IMR-90 (cell line): ENCODE measurements around the gene UNK. TPM values are rescaled to one million over a fixed set of nuclear protein-coding genes. Genes with fewer than 3 reads are reported as not detected.

ENCODE experiments used
- ATAC-seq: fragments of 200-7000 bp; cut with Tn5 transposase; 2 replicates; pipeline ENCODE4 v1.9.1; 2020; ENCODE audit warnings: low read depth, mild to moderate bottlenecking, moderate library complexity
- BruUV-seq: library from RNA; stranded (reverse); fragments of 400-500 nt; replicated peaks from 2 replicates; lab custom pipeline; 2021; lab: Mats Ljungman, UMichigan
- CTCF ChIA-PET: fragments of 300-600 bp; formaldehyde crosslinking; extraction: SDS; loops from one replicate; lab custom pipeline; 2021; ENCODE audit warnings: antibody characterized with exemption; lab: Yijun Ruan, JAX
- POLR2A ChIA-PET: fragments of 300-600 bp; sonication (Branson Sonifier 250); formaldehyde crosslinking; loops from one replicate; lab custom pipeline; 2022; ENCODE audit warnings: antibody characterized with exemption; ENCODE audit not compliant: unreplicated experiment; lab: Charles Lee
- DNase-seq: peaks from one replicate; pipeline ENCODE4 v3.0.0; 2013
- H2AFZ ChIP-seq: replicated peaks from 2 replicates; pipeline ENCODE3; 2013; ENCODE audit warnings: low read length, mild to moderate bottlenecking; ENCODE audit not compliant: poor library complexity
- H2AK5ac ChIP-seq: 2 replicates; pipeline ENCODE4 v1.6.1; 2013; ENCODE audit warnings: low read depth, low read length, inconsistent platforms
- H2AK9ac ChIP-seq: replicated peaks from 2 replicates; pipeline ENCODE3; 2013; ENCODE audit warnings: mild to moderate bottlenecking, low read depth, low read length, moderate library complexity; ENCODE audit not compliant: poor library complexity
- H2BK120ac ChIP-seq: 2 replicates; pipeline ENCODE4 v1.6.1; 2013; ENCODE audit warnings: low read depth, low read length, inconsistent platforms
- H2BK15ac ChIP-seq: 3 replicates; pipeline ENCODE4 v1.6.1; 2013; ENCODE audit warnings: low read depth, low read length, inconsistent platforms
- H2BK20ac ChIP-seq: 2 replicates; pipeline ENCODE4 v1.6.1; 2013; ENCODE audit warnings: low read depth, mild to moderate bottlenecking, inconsistent platforms, low read length, moderate library complexity
- H2BK5ac ChIP-seq: 2 replicates; pipeline ENCODE4 v1.6.1; 2013; ENCODE audit warnings: mild to moderate bottlenecking, low read depth, low read length, inconsistent platforms; ENCODE audit not compliant: poor library complexity, severe bottlenecking
- H3K14ac ChIP-seq: replicated peaks from 2 replicates; pipeline ENCODE4 v1.6.1; 2013; ENCODE audit warnings: low read depth, low read length, inconsistent platforms
- H3K18ac ChIP-seq: 2 replicates; pipeline ENCODE4 v1.6.1; 2013; ENCODE audit warnings: low read depth, low read length, control low read depth
- H3K23ac ChIP-seq: 2 replicates; pipeline ENCODE4 v1.6.1; 2013; ENCODE audit warnings: low read depth, low read length, inconsistent platforms
- H3K27ac ChIP-seq: 2 replicates; pipeline ENCODE4 v1.5.1; 2013; ENCODE audit warnings: mild to moderate bottlenecking, control low read depth, low read length; ENCODE audit not compliant: insufficient read depth
- H3K27me3 ChIP-seq: 2 replicates; pipeline ENCODE4 v1.6.1; 2013; ENCODE audit warnings: low read length; ENCODE audit not compliant: control insufficient read depth, insufficient read depth
- H3K36me3 ChIP-seq: 2 replicates; pipeline ENCODE4 v1.6.1; 2013; ENCODE audit warnings: low read length, mixed read lengths; ENCODE audit not compliant: control insufficient read depth, insufficient read depth
- H3K4ac ChIP-seq: 2 replicates; pipeline ENCODE4 v1.6.1; 2013; ENCODE audit warnings: low read depth, low read length, inconsistent platforms
- H3K4me1 ChIP-seq: 2 replicates; pipeline ENCODE4 v1.6.1; 2013; ENCODE audit warnings: low read length, mixed read lengths; ENCODE audit not compliant: control insufficient read depth, insufficient read depth
- H3K4me2 ChIP-seq: 2 replicates; pipeline ENCODE4 v1.6.1; 2013; ENCODE audit warnings: low read depth, mild to moderate bottlenecking, control low read depth, low read length, moderate library complexity
- H3K4me3 ChIP-seq: 2 replicates; pipeline ENCODE4 v1.5.1; 2013; ENCODE audit warnings: low read depth, mild to moderate bottlenecking, control low read depth, low read length, moderate library complexity; ENCODE audit not compliant: insufficient read depth
- H3K56ac ChIP-seq: 2 replicates; pipeline ENCODE4 v1.6.1; 2013; ENCODE audit warnings: low read length, inconsistent platforms; ENCODE audit not compliant: insufficient read depth; ENCODE audit errors: extremely low read depth
- H3K79me1 ChIP-seq, 2 experiments: 2 replicates each; pipeline ENCODE4 v1.6.1; 2013; ENCODE audit warnings: low read length in 2 of 2, inconsistent platforms in 1 of 2, low read depth in 1 of 2
- H3K9ac ChIP-seq: 2 replicates; pipeline ENCODE4 v1.6.1; 2013; ENCODE audit warnings: low read depth, low read length, control low read depth
- H3K9me1 ChIP-seq: 2 replicates; pipeline ENCODE4 v1.6.1; 2013; ENCODE audit warnings: low read length, inconsistent platforms; ENCODE audit not compliant: insufficient read depth
- H3K9me3 ChIP-seq: 2 replicates; pipeline ENCODE4 v1.6.1; 2013; ENCODE audit warnings: low read length; ENCODE audit not compliant: control insufficient read depth, insufficient read depth
- H4K20me1 ChIP-seq: 2 replicates; pipeline ENCODE4 v1.6.1; 2013; ENCODE audit warnings: low read length, inconsistent platforms; ENCODE audit not compliant: insufficient read depth
- H4K5ac ChIP-seq: 2 replicates; pipeline ENCODE4 v1.6.1; 2013; ENCODE audit warnings: mild to moderate bottlenecking, low read depth, low read length, control low read depth
- H4K8ac ChIP-seq, 2 experiments: 2 replicates each; pipeline ENCODE4 v1.6.1; 2013; ENCODE audit warnings: low read depth in 2 of 2, low read length in 2 of 2, control low read depth in 1 of 2, inconsistent platforms in 1 of 2
- H4K91ac ChIP-seq: 2 replicates; pipeline ENCODE4 v1.6.1; 2013; ENCODE audit warnings: low read depth, low read length, inconsistent platforms; ENCODE audit not compliant: insufficient read depth
- CEBPB ChIP-seq: IDR thresholded peaks from 2 replicates; pipeline ENCODE4 v1.6.1; 2012; ENCODE audit warnings: low read depth, low read length, improper control_type of control experiment
- MXI1 ChIP-seq: IDR thresholded peaks from 2 replicates; pipeline ENCODE4 v1.6.1; 2012; ENCODE audit warnings: low read depth, mild to moderate bottlenecking, low read length, moderate library complexity, borderline replicate concordance
- NFE2L2 ChIP-seq: fragments of 150-350 bp; IDR thresholded peaks from 2 replicates; pipeline ENCODE4 v1.6.1; 2016; ENCODE audit warnings: low read depth, mild to moderate bottlenecking, low read length
- SMC3 ChIP-seq: fragments of 150-350 bp; IDR thresholded peaks from 2 replicates; pipeline ENCODE4 v1.6.1; 2016; ENCODE audit warnings: low read depth, mild to moderate bottlenecking, antibody characterized with exemption, low read length, moderate library complexity
- USF2 ChIP-seq: fragments of 150-350 bp; IDR thresholded peaks from 2 replicates; pipeline ENCODE4 v1.6.1; 2017; ENCODE audit warnings: mild to moderate bottlenecking, antibody characterized with exemption, low read length, low read depth
- WGBS, 2 experiments: methylation state at CpG; one replicate each; pipeline versions ENCODE4 v1.1.5 to v1.1.7; 2013; ENCODE audit warnings: missing lambda C conversion rate in 2 of 2; ENCODE audit not compliant: insufficient read length in 1 of 2; ENCODE audit errors: extremely low coverage in 2 of 2; 5-methylcytosine and 5-hydroxymethylcytosine counted together
- dilution Hi-C: fragments of 300-500 bp; cut with HindIII; formaldehyde crosslinking; loops from one replicate; pipeline ENCODE4 v1.14.3; 2018; ENCODE audit warnings: low sequenced_read_pairs; ENCODE audit not compliant: unreplicated experiment
- in situ Hi-C: fragments of 300-500 bp; cut with MboI; formaldehyde crosslinking; loops from 3 replicates; pipeline ENCODE4 v1.14.3; 2019; ENCODE audit warnings: low sequenced_read_pairs, inconsistent platforms, mixed read lengths
- intact Hi-C: fragments of 100-400 bp; cut with micrococcal nuclease; formaldehyde crosslinking; loops from 2 replicates; pipeline ENCODE4 v1.10.0; 2022
- polyA plus RNA-seq, 3 experiments: library from polyadenylated mRNA; depleted of rRNA; stranded (reverse); fragments of >200 nt; gene quantifications; 2 replicates each; pipeline ENCODE4 v1.2.3, GENCODE V29; 2012; ENCODE audit warnings: low replicate concordance in 1 of 3
- total RNA-seq: library from RNA; depleted of rRNA; stranded (reverse); fragments of >200 nt; gene quantifications from 2 replicates; pipeline ENCODE4 v1.2.3, GENCODE V29; 2012

Gene UNK
- total and polyA plus RNA-seq, 2 of the 4 experiments (the other 2 are of a cell fraction): 15.4 to 17.3 TPM

GRCh38 chr17:75840799-75841164 lies 56.2 kb downstream of the UNK start:
- H4K91ac ChIP-seq: no peak overlapping the region
- no peak overlapping the region for H3K9ac ChIP-seq
- no peak overlapping the region for H3K14ac ChIP-seq
- no peak overlapping the region for H3K4ac ChIP-seq
- H2AK5ac ChIP-seq: peak overlapping the region; percentile 24; the same call in 1 of the 2 replicates
- no peak overlapping the region for H3K4me2 ChIP-seq
- dilution Hi-C loops: no loop called here
- H3K9me3 ChIP-seq: no peaks in the 10 kb centered on the region
- POLR2A ChIA-PET: interaction anchor here (0.6 kb wide), 2 partner anchors 13 to 896 kb away, joined by 3 read pairs; partner anchors contain the start of gene SRSF2
- H3K27ac ChIP-seq: no peak overlapping the region
- H3K56ac ChIP-seq: no peak overlapping the region
- H3K4me1 ChIP-seq: peaks cover 6% of the 10 kb centered on the region
- TF ChIP-seq CEBPB (no peak), MXI1 (no peak), NFE2L2 (no peak), USF2 (no peak), SMC3 (no peak)
- WGBS, 2 experiments: no CpG with 5 or more reads among the region's 7 CpGs
- no peak overlapping the region for H4K8ac ChIP-seq
- no peak overlapping the region for H4K5ac ChIP-seq
- H3K9me1 ChIP-seq: 0 out of 2 replicates have a peak, but pooled peaks cover 4% of the 10 kb centered on the region
- no peak overlapping the region for H2BK20ac ChIP-seq
- in situ Hi-C loops: no loop called here
- H3K27me3 ChIP-seq: no peaks in the 10 kb centered on the region
- ATAC-seq (no peak), DNase-seq (no peak)
- H3K79me1 ChIP-seq: 0 out of 4 replicates have a peak, but pooled peaks cover 0 to 2% of the 10 kb centered on the region in 2 experiments
- BruUV-seq: no TSS peak
- peak overlapping the region; percentile 24 for H2AK9ac ChIP-seq
- H3K18ac ChIP-seq: no peak overlapping the region
- H3K36me3 ChIP-seq: peaks cover under 1% of the 10 kb centered on the region; the same call in 1 of the 2 replicates
- H2AFZ ChIP-seq: peak overlapping the region; percentile 8
- H4K20me1 ChIP-seq: no peaks in the 10 kb centered on the region
- H2BK15ac ChIP-seq: no peak overlapping the region
- CTCF ChIA-PET: interaction anchor here (0.8 kb wide), 1 partner anchor 57 kb away, joined by 3 read pairs; no protein-coding TSS in a partner anchor
- intact Hi-C loops: no loop called here
- H3K4me3 ChIP-seq: no peak overlapping the region
- no peak overlapping the region for H3K23ac ChIP-seq
- H2BK5ac ChIP-seq: no peak overlapping the region
- H2BK120ac ChIP-seq: no peak overlapping the region
